GM19372 (cell line): ENCODE measurements around the gene CDH22.

Source experiments
- ATAC-seq: cut with Tn5 transposase; IDR thresholded peaks from one replicate; pipeline ENCODE4 v1.9.1; 2021; ENCODE audit warnings: mild to moderate bottlenecking, low read depth, moderate library complexity; ENCODE audit not compliant: unreplicated experiment

The CDH22 gene

DNA sequence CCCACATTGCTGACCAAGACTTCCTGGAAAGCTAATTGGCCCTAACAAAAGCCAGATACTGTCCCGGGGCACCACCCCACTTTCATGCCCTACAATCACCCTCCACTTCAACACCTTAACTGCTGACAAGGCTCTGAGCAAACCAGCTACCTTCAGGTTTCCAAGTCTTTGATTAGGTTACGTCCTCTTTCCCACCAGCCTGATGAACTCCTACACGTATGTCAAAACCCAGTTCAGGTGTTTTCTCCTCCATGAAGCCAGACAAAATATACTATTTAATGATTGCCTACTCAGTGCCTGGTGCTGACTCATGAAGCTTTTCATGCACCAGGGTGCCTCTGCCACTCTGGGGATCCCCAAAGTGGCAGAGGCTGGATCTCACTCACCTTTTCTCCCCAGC, 58.6 kb downstream of the CDH22 start:
- ATAC-seq, result no peak

DNA sequence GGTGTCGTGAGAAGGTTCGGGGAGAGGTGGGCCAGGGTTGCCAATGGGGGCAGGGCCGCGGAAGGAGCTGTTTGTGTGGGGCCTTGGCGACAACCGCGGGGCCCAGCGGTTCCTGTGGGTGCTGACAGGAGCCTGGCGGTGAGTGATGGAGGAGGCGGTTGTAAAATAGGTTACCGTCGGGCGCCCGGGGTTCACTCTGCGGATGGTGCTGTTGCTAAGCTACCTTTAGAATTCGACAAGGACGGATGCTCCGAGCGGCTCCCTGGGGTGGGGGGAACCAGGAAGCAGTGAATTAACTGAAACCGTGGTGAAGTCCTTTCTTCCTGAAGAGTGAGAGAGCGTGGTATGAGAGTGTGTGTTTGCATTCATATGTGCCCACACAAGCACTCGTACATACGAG, 61.7 kb downstream of the CDH22 start:
- no peak for ATAC-seq

DNA sequence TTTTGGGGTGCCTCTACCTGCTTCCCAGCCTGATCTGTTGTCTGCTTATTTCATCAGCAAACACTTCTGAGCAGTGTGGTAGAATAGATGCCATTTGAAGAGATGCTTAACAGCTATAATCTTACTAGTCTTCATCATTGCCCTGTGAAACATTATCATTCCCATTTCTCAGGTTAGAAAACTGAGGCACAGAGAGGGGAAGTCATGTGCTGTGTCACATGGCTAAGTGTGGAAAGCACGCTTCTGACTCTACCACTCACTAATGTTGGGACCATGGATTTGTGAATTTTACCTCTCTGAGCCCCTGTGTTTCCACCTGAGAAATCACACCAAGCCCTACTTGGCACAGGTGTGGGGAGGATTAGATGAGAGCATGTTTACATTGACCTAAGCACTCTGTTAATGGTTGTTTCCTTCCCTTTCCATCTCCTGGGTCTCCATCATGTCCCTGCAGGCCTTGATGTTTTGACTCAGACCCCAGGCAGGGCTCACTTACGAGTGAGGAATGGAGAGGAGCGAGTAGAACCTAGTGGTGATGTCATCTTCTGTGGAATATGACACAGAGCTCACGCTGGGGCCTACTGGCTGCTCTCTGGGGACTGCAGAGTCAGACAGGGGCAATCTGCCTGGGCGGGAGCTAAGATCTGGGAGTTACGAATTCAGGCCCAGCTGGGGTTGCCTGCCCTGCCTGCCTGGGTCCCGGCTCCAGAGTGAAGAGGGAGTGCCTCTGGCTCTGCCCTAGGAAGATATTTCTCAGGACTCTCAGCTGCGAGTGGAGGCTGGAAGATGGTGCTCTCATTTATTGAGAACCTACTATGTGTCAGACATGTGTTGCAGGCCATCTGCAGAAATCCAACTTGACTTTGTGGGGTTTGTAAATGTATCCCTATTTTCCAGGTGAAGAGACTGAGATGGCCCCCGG, 64.3 kb downstream of the CDH22 start:
- ATAC-seq, result no peak

DNA sequence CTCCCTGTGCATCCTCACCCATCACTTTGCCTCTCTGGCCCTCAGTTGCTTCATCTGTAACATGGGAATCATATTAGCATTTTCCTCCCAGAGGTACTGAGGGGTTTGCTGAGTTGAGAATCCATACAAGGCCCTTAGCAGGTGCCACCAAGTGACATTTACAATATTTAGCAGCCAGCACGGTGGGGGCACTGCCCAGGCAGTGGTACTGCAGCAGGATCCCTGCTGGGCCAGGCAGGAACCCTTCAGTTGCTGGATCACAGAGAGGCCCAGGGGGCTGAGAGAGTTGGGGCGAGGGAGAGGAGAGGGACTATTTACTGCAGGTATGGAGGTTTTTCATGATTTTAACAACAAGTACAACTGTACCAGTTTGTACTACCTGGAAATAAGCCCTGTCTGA, 65.9 kb downstream of the CDH22 start:
- no peak for ATAC-seq

DNA sequence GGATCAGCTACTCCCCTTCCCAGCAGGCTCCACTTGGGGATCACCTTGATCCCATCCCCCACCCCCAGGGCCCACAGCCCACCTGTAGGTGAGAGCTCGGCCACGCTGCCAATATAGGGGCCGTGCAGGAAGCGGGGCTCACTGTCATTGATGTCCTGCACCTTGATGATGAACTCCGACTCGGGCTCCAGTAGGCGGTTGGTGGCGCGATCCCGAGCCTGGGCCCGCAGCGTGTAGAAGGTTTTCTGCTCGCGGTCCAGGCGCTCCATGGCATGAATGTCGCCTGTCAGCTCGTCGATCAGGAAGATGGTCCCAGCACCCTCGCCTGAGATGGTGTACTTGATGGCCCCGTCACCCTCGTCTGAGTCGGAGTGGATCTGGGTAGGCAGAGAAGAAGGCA, 67.4 kb downstream of the CDH22 start:
- ATAC-seq, result no peak

DNA sequence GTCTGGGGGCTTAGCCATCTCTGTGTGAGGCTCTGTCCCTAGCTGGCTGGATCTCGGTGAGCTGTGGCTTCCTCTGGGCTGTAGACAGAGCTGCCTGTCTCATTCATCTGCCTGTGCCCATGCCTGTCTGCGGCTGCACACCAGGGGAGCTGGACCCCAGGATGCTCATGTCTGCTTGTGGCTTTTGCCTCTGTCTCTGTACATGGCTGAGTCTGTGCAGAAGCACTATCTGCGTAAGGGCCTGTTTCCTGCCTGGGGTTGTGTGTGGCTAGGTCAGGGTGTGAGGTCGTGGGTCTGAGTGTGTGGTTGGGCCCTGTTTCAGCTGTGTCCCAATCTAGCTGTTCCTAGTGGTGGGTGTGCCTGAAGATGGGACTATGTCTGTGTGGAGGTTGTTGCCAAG, 68.2 kb downstream of the CDH22 start:
- no peak for ATAC-seq

DNA sequence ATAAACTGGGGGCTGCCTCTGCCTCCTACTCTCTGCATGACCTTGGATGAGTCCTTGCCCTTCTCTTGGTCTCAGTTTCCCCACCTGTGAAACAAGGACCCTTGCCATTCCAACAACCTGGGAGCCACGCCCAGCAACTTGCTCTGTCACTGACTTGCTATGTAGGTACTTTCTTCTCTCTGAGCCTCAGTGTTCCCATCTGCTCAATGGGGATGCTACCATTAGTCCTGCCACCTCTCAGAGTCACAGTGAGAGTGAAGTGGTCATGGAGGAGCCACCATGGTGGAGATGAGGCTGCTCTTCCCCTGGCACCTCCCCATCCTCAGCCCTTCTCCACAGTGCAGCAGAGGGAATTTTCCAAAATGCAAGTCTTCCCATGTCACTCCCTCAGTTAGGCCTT, 70.6 kb downstream of the CDH22 start:
- ATAC-seq, result no peak

DNA sequence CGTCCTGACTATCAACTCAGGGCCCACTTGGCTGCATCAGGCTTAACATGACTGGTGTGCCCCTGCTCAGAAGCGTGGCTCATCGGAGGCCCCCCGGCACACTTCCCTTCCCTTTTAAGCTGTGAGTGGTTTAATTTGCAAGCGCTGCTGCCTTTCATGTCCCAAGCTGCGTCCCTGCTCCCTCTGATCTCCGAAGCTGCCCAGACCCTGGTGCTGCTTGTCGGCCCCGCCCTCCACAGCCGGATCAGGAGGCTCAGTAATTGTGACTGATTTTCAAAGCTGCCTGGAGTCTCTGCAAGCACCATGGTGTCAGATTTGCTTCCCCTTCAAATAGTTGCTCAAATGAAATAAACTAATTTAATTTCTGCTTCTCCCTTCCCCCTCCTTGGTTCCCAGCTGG, 71.1 kb downstream of the CDH22 start:
- ATAC-seq, result no peak

DNA sequence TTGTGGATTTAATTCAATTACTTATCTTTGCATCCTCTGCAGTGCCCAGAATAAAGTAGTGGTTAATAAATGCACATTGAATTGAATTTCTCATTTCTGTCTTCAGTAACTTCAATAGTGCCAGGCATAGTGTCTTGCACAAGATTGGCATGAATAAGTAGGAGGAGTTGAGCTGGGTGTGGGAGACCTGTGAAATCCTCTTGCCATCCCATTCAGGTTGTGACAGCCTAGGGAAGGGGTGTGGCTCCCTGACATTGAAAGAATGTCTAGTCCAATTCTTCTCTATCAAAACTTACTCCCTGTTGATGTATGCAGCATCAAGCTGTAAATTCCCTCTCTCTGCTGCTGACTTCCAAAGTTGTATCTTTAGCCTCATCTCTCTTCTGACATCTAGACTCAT, 73.2 kb downstream of the CDH22 start:
- no peak for ATAC-seq

DNA sequence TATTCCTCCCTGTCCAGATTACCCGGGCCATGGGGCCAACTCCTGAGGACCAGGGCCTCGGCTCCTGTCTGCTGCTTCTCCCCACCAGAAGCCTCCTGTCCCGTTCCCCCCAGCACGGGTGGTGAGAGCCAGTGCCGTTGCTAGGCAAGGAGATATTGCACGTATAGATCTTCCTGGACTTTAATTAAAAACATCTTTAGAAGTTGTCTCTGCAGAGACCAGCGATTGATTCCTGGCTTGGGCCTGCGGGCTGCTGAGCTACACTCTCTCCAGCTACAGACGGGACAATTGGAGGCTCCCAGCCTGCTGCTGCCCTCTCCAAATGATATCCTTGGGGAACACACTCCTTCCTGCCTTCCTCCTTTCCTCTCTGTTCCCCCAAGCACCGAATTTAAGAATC, 74.6 kb downstream of the CDH22 start:
- ATAC-seq, result no peak

DNA sequence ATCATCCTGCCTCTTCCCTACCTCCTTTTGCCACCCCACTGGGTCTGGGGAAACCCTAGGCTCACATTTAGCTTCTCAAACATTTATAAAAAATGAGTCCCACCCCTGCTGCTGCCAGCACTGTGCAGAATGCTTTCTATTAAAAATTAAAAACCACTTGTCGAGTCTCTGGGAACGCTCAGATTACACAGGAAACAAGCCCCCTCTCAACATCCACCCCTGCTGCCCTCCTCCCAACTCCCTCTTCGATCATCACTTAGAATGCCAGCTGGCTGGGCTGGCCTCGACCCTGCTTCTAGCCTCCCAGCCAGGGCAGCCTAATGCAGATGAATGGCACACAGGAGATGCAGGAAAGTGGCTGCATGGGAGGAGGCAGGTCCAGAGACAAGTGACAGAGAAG, 75.8 kb downstream of the CDH22 start:
- no peak for ATAC-seq

DNA sequence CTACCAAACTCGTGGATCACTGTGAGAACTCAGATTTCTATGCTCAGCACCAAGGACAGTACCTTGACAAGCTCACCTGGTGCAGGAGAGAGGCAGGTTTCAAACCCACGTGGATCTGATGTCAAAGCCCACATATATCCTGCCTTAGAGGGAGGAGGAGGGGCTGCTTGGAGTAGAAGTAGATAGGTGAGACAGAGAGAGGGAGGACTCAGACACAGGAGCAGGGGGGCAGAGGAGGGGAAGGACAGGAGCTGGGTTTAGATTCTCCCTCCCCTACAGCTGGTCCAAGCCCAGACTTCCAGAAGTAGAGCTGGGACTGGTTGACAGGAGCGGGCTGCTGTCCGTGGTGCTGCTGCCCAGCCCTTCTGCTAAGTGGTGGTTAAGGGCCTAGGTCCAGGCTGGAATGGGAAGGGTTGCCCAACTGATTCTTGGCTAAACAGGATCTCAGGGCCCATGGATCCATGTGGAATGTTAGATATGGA, 77.5 kb downstream of the CDH22 start:
- ATAC-seq, result no peak

DNA sequence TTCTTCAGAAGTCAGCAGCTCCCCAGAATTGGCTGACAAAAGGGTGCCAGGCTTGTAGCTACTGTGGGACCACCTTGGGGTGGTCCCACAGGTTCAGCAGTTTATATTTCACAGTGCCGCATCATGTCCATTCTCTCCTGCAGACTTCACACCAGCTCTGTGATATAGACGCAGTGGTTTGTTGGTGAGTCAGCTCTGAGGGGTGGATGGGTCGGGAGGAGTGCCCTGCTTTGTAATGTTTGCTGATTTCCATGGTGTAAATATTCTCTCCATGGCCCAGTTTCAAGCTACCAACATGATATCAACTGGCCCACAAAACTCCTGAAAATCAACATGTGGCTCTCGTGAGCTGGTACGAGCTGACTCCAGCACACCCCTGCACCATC, 78.2 kb downstream of the CDH22 start:
- ATAC-seq, result no peak

DNA sequence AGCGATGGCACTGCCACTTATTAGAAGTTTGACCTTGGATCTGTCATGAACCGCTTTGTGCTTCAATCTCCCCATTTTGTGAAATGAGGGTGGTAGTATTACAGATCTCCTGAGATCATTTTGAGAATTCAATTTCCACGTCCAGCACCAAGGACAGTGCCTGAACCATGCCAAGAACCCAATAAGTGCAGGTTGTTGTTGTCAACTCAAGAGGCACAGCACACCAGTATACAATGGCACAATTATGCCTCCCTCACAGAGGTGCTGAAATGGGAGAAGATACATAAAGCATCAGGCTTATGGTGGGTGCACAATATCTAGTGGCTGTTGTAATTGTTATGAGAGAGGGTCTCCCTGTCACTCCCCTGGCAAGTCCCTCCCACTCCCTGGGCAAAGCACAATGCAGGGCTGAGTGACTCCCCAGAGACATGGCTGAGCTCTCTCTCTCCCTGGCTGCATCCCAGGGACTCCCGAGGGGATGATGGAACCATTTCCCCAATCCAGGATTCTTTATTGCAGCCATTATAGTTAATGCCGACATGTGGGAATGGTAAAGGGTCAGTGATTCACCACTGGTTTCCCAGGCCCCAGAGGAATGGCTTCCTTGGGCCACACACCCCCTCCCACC, 78.7 kb downstream of the CDH22 start:
- ATAC-seq, result no peak

DNA sequence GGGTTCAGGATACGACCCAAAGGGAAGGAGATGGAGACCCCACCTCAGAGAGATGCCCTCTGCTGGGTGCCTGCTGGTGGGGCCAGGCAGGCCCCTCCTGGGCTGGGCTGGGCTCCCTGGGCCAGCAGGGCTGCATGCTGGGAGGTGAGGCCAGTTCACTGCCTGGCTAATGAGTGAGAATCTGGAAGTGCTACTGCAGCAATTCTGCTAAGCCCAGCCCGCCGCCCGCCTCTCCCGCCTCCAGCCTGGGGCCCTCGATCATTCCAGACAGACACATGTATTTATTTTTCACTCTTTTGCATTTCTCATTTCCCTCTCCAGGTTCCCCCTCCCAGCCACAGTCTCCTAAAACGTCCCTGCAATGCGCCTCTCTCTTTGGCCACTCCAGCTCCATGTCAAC, 79.6 kb downstream of the CDH22 start:
- ATAC-seq, result no peak

DNA sequence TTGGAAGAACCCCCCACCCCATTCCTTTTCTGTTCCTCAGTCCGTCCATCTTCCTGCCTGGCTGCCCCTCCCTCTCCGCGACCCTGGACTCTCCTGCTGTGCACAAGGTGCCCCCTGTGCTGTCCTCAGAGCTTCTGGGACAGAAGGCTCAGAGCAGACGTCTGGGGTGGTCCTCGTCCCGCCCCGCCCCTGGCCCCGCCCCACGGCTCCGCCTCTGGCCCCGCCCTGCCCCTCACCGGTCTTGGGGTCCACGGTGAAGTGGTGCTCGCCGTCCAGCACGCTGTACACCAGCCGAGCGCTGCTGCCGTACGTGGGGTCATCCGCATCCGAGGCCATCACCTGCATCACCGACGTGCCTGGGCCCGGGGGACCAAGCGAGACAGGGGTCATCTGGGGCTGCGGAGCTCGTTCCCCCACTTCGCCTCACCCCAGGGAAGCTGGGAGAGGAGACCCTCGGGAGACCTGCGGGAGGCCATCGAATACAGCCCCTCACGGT, 81.0 kb downstream of the CDH22 start:
- no peak for ATAC-seq

DNA sequence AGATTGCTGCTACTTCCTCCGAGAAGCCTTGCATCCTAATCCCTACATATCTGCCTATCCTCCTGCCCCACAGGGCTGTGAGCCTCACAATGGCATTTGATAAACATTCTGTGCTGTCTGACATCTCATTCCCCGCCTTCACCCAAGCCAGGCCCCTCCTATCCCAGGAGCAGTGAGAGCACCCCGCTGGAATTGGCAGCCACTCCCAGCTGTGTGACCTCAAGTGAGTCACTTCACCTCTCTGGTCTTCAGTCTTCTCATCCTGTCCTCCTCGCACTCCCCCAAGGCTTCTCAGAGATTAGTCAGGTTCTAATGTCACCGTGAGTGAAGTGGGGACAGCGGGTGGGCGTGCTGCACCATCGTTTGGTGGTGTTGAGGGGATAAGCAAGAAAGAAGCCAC, 81.7 kb downstream of the CDH22 start:
- no peak for ATAC-seq

DNA sequence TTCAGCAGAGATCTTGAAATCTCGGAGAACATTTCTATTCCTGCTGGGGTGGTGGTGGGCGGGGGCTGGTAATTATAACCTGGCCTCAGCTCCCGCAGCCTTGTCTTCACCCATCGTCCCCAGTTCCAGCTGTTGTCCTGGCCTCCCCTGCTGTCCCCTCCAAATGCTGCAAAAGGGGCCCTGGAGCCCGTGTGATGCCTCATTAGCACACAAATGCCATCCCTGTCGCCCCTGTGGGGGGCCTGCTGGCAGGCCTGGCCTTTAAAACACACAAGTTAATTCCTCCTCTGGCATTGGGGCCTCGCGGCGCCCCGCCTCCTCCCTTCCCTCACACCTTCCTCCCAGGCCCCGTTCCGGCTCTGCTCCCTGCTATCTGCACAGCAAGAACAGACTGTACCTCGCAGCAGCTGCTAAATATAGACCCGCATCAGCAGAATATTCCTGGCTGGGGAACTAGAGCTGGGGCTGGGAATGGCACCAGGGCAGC, 85.7 kb downstream of the CDH22 start:
- no peak for ATAC-seq

DNA sequence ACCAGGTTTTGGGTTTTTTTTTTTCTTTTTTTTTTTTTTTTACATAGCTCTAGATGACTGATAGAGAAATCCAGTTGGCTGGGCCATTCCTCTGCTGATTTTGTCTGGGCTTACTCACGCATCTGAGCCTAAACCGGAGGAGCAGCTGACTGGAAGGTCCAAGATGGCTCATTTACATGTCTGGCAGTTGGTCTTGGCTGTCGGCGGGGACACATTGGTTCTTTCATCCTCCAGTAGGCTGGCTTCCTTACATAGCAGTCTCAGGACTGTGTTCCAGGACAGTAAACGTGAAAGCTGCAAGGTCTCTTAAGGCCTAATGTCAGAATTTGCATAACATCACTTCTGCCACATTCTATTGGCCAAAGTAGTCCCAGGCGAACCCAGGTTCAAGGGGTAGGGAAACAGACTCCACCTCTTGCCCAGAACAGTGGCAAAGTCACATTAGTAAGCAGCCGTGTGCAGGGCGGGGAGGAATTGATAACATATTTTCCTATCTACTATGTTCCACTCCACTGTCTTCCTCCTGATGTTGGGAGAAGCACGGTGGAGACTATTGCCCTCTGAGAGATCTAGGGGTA, 87.0 kb downstream of the CDH22 start:
- ATAC-seq, result no peak

DNA sequence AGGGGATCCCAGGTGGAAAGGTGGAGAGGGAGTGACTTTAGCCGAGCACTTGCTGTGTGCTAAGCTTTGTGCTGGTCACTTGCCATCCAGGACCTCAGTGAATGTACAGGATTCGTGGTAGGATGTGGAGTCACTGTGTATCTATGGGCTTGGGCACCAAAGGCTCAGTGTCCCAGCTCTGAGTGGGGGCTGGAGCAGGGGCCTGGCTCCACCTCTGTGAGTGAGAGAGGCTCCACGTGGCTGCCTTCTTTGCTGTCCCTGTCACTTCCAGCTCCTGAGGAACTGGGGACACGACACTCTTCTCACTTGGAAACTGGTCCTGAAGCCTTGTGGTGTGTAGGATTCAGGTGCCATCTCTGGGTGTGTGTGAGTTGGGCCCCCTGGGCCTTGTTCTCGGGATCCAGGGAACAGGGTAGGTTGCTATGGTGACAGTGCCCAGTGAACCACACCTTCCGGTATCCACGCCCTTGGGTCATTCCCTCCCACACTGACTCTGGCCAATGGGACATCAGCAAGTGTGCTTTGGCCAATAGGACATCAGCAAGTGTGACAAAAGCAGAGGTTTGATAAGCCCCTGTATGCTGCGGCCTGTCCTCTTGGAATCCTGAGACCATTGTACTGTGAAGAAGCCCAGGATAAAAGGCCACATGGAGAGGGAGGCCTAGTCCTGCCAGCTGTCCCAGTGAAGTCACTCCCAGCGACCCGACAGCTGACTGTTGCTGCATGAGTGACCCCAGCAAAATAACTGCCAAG, 87.7 kb downstream of the CDH22 start:
- no peak for ATAC-seq

DNA sequence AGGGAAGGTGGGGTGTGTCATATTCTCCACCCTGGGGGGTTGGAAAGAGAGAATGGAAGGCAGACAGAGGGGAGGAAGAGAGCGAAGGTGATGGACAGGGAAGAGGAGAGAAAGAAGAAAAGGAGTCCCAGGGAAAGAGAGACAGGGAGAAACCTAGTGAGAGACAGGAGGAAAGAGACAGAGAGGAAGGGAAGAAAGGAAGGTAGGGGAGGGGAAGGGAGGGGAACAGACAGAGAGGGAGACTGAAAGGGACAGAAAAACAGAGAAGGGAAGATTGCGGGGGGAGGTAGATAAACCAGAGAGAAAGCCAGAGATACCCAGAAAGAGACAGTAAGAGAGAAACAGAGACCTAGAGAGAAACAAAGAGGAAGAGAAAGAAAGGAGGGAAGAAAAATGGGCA, 88.4 kb downstream of the CDH22 start:
- no peak for ATAC-seq
